NCI-H226 (cell line): Measurements from ENCODE around the gene DDX17.

Experiments
- DNase-seq: peaks from one replicate; pipeline ENCODE4 v3.0.0-alpha.2; 2015

Gene DDX17

GRCh38 chr22:38446018-38446601, 60.0 kb downstream of the DDX17 start:
- DNase-seq: no peak

GRCh38 chr22:38444783-38445182, 61.3 kb downstream of the DDX17 start:
- DNase-seq: no peak

- no peak for DNase-seq
Observed at GRCh38 chr22:38443628-38444521, 62.2 kb downstream of the DDX17 start.

GRCh38 chr22:38442967-38443627, 63.0 kb downstream of the DDX17 start:
- DNase-seq: no peak

GRCh38 chr22:38441620-38442287, 64.4 kb downstream of the DDX17 start:
- DNase-seq: no peak

GRCh38 chr22:38440747-38441350, 65.3 kb downstream of the DDX17 start:
- DNase-seq: no peak

- no peak for DNase-seq
Observed at GRCh38 chr22:38437416-38437815, 68.7 kb downstream of the DDX17 start.

- DNase-seq: no peak
Observed at GRCh38 chr22:38436629-38437395, 69.3 kb downstream of the DDX17 start.

- DNase-seq: no peak
Observed at GRCh38 chr22:38435965-38436364, 70.1 kb downstream of the DDX17 start.

- no peak for DNase-seq
Observed at GRCh38 chr22:38435010-38435409, 71.1 kb downstream of the DDX17 start.

GRCh38 chr22:38433871-38434270, 72.2 kb downstream of the DDX17 start:
- DNase-seq: no peak
